ENCODE results near the gene NTMT1.

DNA sequence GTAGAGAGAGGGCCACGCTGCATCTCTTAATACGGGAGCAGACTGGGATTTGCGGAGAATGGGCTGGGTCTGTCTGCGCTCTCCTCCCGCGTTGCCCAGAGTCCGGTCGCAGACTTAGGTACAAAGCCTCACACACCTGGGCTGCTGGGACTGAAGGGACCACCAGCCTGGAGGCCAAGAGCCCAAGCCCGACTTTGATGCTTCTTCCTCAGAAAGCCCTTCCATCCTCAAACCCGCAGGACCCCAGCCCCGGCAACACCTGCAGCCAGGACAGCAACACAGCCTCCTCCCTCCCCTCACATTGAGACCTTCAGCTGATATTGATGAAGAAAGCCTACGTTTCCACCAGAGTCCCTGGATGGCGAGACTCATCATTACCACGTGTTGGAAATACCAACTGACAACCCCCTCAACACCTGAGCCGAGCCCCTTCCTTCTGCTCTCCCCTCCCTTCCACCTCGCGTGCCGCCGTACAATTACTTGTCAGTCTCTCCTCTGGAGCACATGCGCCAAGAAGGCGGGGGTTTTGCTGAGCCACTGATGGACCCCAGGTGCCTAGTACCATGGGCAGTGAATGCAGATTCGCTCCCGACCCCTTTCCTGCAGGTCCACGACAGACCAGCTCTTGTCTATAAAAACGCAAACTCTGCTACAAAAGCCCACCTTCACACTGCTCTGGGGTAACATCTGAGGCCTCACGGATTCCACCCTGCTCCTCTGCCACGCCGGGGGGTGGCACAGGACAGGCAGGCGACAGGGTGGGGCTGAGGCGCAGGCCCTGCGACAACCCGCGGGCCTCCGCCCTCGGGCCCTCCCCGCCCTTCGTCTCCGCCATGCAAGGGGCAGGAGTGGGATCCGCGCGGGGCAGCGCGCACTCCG is 15.1 kb downstream of the NTMT1 start:
- TF ChIP-seq FOXM1 (IDR thresholded peaks at IDR 0.05; ENCODE audit: low read depth, low read length) (no peak), SMC3 (IDR thresholded peaks at IDR 0.05; ENCODE audit: borderline replicate concordance, low read length) (no peak), YY1 (IDR thresholded peaks at IDR 0.05; ENCODE audit: low read depth, low read length) (no peak), EZH2 (IDR thresholded peaks at IDR 0.05; ENCODE audit: borderline replicate concordance, control insufficient read depth, low read depth, low read length) (no peak), POLR2A (IDR thresholded peaks at IDR 0.05; ENCODE audit: low read depth, low read length) (no peak), HDAC6 (IDR thresholded peaks at IDR 0.05; ENCODE audit: unreplicated experiment) (no peak), EP300 (IDR thresholded peaks at IDR 0.05; ENCODE audit: borderline replicate concordance in 1 of 2, control insufficient read depth in 1 of 2, low read depth in 2 of 2, low read length in 2 of 2) (no peak), RFX5 (IDR thresholded peaks at IDR 0.05; ENCODE audit: low read depth, low read length) (no peak), BMI1 (IDR thresholded peaks at IDR 0.05; ENCODE audit: borderline replicate concordance) (no peak)
- TF ChIP-seq, protein P1, sequence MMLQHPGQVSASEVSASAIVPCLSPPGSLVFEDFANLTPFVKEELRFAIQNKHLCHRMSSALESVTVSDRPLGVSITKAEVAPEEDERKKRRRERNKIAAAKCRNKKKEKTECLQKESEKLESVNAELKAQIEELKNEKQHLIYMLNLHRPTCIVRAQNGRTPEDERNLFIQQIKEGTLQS (IDR thresholded peaks at IDR 0.05; ENCODE audit: borderline replicate concordance, extremely low read depth, low read depth, low read length): no peak
- TF ChIP-seq, protein P2, sequence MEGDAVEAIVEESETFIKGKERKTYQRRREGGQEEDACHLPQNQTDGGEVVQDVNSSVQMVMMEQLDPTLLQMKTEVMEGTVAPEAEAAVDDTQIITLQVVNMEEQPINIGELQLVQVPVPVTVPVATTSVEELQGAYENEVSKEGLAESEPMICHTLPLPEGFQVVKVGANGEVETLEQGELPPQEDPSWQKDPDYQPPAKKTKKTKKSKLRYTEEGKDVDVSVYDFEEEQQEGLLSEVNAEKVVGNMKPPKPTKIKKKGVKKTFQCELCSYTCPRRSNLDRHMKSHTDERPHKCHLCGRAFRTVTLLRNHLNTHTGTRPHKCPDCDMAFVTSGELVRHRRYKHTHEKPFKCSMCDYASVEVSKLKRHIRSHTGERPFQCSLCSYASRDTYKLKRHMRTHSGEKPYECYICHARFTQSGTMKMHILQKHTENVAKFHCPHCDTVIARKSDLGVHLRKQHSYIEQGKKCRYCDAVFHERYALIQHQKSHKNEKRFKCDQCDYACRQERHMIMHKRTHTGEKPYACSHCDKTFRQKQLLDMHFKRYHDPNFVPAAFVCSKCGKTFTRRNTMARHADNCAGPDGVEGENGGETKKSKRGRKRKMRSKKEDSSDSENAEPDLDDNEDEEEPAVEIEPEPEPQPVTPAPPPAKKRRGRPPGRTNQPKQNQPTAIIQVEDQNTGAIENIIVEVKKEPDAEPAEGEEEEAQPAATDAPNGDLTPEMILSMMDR (IDR thresholded peaks at IDR 0.05 in 2 of 3, conservative IDR thresholded peaks at IDR 0.05 in 1 of 3; ENCODE audit: control insufficient read depth in 2 of 3, extremely low read depth in 1 of 3, insufficient read depth in 1 of 3, low read depth in 3 of 3, low read length in 3 of 3): no peak
- TF ChIP-seq, protein P3, sequence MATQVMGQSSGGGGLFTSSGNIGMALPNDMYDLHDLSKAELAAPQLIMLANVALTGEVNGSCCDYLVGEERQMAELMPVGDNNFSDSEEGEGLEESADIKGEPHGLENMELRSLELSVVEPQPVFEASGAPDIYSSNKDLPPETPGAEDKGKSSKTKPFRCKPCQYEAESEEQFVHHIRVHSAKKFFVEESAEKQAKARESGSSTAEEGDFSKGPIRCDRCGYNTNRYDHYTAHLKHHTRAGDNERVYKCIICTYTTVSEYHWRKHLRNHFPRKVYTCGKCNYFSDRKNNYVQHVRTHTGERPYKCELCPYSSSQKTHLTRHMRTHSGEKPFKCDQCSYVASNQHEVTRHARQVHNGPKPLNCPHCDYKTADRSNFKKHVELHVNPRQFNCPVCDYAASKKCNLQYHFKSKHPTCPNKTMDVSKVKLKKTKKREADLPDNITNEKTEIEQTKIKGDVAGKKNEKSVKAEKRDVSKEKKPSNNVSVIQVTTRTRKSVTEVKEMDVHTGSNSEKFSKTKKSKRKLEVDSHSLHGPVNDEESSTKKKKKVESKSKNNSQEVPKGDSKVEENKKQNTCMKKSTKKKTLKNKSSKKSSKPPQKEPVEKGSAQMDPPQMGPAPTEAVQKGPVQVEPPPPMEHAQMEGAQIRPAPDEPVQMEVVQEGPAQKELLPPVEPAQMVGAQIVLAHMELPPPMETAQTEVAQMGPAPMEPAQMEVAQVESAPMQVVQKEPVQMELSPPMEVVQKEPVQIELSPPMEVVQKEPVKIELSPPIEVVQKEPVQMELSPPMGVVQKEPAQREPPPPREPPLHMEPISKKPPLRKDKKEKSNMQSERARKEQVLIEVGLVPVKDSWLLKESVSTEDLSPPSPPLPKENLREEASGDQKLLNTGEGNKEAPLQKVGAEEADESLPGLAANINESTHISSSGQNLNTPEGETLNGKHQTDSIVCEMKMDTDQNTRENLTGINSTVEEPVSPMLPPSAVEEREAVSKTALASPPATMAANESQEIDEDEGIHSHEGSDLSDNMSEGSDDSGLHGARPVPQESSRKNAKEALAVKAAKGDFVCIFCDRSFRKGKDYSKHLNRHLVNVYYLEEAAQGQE (IDR thresholded peaks at IDR 0.05; ENCODE audit: low read depth, low read length): no peak

All from GM12878 (cell line).